GF-D8 (cell line): ENCODE data around the gene ZG16B.
A peak's percentile ranks its signal among the peaks of the same experiment; 100 is the strongest.

Experiments used
- DNase-seq: peaks from one replicate; lab custom pipeline; 2025; lab: John Stamatoyannopoulos, UW

ZG16B gene

GRCh38 chr16:2825049-2825742 lies 4.9 kb upstream of the ZG16B start:
- no peak for DNase-seq

GRCh38 chr16:2825906-2826305 lies 4.2 kb upstream of the ZG16B start:
- no peak for DNase-seq

- no peak for DNase-seq
Measured at GRCh38 chr16:2826591-2827373, 3.3 kb upstream of the ZG16B start.

GRCh38 chr16:2827374-2827791 lies 2.7 kb upstream of the ZG16B start:
- DNase-seq, result no peak

- DNase-seq, result no peak
Measured at GRCh38 chr16:2827831-2828520, 2.1 kb upstream of the ZG16B start.

GRCh38 chr16:2828521-2828840 lies 1.6 kb upstream of the ZG16B start:
- DNase-seq, result no peak

GRCh38 chr16:2828876-2829430 lies 1.1 kb upstream of the ZG16B start:
- no peak for DNase-seq

- no peak for DNase-seq
Measured at GRCh38 chr16:2830355-2830695, 222 bp downstream of the ZG16B start.

- no peak for DNase-seq
Measured at GRCh38 chr16:2831203-2831602, 1.1 kb downstream of the ZG16B start.

- DNase-seq, result no peak
Measured at GRCh38 chr16:2833776-2834175, 3.7 kb downstream of the ZG16B start.

GRCh38 chr16:2834968-2835367 lies 4.9 kb downstream of the ZG16B start:
- DNase-seq, result no peak

- peak; percentile 13 for DNase-seq
Measured at GRCh38 chr16:2835638-2836493, 5.8 kb downstream of the ZG16B start.

- no peak for DNase-seq
Measured at GRCh38 chr16:2836646-2837508, 6.8 kb downstream of the ZG16B start.

GRCh38 chr16:2838928-2839327 lies 8.8 kb downstream of the ZG16B start:
- peak; percentile 9 for DNase-seq

GRCh38 chr16:2839650-2840450 lies 9.7 kb downstream of the ZG16B start:
- DNase-seq, result no peak

GRCh38 chr16:2840914-2841313 lies 10.8 kb downstream of the ZG16B start:
- DNase-seq, result no peak

GRCh38 chr16:2841606-2842339 lies 11.7 kb downstream of the ZG16B start:
- DNase-seq, result no peak

GRCh38 chr16:2842340-2843000 lies 12.4 kb downstream of the ZG16B start:
- DNase-seq, result no peak

GRCh38 chr16:2843526-2843925 lies 13.4 kb downstream of the ZG16B start:
- no peak for DNase-seq
